Medulla oblongata (tissue), 1 donor: ENCODE measurements around the gene PHF19.

Experiments
- DNase-seq: peaks from one replicate; pipeline ENCODE4 v3.0.0-alpha.2; 2015; ENCODE audit errors: extremely low spot score

The PHF19 gene

DNA sequence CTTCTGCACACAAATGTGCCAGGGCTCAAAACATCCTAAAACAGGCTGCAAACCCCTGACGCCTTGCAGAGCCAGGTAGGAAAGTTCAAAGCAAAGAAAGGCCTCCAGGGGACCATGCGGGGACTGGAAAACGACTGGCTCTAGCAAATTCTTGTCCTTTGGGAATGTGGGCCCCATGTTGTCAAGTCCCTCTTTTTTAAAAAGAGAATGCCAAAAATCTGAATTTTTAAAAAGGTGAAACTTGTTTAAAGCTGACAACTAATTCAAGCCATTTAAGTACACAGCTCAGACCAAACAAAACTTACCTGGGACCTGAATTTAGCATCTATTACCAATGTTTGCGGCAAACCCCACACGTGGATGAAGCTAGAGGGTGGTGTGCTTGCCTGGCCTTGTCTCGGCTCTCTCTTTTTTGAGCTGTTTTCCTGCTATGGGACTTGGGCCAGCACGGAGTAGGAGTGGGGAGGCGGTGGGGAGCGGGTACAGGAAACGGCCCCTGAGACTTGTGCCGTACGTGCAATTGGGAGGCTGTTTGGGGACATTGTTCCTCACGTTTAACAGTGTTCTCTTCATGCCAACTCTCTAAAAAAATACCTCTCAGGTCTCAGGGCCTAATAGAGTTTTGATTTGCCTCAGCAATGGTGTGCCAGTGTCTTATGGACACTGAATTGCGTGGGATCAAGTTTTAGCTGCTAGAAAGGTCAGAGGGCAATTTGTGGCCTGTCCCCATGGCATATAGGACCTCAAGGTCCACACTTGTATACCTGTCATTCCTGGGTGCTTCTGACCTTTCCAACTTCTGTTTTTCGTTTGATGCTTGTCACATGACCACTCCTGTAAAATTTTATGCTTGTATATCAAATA lies 15.1 kb upstream of the PHF19 start:
- no peak for DNase-seq

DNA sequence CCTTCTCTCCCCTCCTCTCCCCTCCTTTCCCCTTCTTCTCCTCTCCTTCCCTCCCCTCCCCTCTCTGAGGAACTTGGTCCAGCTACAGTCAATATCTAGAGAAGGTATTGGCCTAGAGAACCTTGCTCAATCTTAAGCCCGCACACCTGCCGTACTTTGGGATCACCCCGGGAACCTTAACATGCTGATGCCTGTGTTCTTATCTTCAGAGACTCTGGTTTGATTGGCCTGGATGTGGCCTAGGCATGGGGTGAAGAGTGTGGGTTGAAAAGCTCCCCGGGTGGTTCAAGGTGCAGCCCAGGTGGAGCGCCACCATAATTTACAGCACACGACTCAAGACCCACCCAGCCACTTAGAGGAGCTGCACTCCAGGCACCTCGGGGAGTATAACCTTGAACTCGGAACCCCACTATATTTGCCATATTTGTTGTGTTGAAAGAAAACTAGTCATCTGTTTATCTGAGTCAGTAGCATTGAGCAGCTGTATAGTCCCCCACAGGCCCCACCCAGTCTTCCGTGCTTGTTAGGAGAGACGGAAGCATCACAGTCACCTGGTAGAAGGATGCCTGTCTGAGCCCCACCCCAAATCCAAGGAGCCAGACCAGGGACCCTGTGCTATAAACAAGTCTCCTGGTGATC lies 14.4 kb upstream of the PHF19 start:
- no peak for DNase-seq

DNA sequence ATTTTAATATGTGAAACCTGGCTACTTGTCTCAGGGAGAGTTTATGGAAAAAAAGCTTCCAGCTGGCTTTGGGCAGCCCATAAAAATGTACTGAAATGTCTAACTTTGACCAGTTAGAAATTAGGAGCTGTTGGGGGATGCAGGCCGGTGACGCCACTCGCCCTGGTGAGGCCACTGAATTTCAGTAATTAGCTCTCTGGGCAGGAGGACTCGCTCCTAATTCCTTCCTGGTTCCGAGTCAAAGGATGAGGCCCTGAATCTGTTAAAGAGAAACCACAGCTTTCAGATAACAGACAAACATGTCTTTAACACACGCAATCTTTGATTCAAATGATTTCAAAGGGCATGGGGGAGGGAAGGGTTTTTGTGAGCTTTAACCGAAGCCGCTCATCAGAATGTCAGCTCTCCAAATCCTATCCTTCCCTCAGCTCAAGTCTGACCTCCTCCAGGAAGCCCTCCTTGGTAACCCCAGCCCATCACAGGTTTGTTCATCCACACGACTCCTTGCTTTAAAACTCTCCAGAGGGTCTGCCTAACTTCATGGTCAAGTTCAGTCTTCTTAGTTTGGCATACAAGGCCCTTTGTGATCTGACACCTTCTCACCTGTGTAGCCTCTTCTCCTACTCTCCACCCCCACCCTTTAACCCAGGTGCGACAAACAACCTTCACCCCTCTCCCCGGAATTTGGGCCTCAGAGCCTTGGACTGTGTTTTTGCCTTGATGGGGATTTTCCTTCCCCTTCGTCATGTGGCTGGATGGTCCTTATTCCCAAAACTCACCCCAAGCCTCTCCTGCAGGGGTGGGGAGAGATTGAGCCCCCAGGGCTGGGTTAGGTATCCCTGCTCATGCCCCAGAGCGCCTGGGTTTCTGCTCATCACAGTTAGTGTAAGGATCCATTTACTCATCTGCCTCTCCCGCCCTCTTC lies 13.6 kb upstream of the PHF19 start:
- no peak for DNase-seq

- DNase-seq, result no peak
Observed at GRCh38 chr9:120889606-120890271, 12.8 kb upstream of the PHF19 start.

- DNase-seq, result no peak
Observed at GRCh38 chr9:120888626-120889025, 11.6 kb upstream of the PHF19 start.

- no peak for DNase-seq
Observed at GRCh38 chr9:120886490-120886967, 9.5 kb upstream of the PHF19 start.

- no peak for DNase-seq
Observed at GRCh38 chr9:120885958-120886357, 9.0 kb upstream of the PHF19 start.

GRCh38 chr9:120885457-120885856 lies 8.5 kb upstream of the PHF19 start:
- no peak for DNase-seq

DNA sequence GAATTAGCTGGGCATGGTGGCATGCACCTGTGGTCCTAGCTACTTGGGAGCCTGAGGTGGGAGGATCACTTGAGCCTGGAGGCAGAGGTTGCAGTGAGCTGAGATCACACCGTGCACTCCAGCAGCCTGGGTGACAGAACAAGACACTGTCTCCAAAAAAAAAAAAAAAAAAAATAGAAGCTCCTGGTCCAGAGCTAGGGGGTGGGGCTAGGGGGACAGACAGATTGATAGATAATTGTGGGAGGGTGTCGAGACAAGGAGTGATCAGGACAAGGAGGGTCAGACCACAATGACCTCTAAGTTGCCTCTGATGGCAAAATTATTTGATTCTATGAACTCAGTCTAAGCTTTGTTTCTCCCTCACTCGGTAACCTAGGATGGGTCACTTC lies 6.6 kb upstream of the PHF19 start:
- DNase-seq, result no peak

- no peak for DNase-seq
Observed at GRCh38 chr9:120882935-120883607, 6.1 kb upstream of the PHF19 start.

GRCh38 chr9:120879446-120879845 lies 2.5 kb upstream of the PHF19 start:
- DNase-seq, result no peak

DNA sequence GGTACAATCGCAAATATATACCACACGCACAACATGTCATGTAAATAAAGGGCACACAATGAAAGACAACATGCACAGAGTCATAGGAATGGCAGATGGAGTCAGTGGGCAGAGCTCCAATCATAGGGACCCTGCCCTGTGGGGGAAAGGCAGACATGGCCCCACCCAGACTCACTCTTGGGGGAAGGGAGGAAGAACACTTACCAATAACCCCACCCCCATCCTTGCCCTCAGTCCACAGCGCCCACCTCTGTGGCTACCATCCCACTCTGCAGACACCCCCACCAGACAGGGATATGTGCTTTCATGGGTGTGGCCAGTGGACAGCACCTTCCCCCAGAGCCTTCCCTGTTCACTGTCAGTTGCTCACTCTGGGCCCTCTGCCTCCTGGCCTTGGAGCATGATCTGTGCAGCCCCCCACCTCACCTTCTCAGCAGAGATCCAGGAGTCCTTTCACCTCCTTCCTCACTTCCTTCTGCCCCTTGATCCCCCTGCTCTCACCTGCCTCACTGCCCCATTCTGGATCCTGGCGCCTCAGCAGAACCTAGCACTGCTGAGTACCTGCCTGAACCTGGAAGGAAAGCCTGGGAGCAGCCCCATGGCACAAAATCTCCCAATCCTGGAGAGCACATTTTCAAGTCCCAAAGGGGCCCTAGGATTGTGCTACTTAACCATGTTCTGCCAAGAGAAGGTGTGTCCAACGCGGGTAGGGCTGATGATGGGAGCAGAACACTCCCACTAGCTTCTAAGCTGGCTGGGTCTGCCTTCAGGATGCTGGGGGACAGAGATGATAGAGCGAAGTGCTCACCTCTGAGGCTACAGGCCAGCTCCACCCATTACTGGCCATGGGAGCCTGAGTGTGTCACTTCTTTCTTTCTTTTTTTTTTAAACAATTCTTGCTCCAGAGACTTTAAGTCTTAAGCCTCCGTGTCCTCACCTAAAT lies 1.5 kb upstream of the PHF19 start:
- no peak for DNase-seq

GRCh38 chr9:120877276-120878034 lies 467 bp upstream of the PHF19 start:
- DNase-seq, result peak; percentile 62

DNA sequence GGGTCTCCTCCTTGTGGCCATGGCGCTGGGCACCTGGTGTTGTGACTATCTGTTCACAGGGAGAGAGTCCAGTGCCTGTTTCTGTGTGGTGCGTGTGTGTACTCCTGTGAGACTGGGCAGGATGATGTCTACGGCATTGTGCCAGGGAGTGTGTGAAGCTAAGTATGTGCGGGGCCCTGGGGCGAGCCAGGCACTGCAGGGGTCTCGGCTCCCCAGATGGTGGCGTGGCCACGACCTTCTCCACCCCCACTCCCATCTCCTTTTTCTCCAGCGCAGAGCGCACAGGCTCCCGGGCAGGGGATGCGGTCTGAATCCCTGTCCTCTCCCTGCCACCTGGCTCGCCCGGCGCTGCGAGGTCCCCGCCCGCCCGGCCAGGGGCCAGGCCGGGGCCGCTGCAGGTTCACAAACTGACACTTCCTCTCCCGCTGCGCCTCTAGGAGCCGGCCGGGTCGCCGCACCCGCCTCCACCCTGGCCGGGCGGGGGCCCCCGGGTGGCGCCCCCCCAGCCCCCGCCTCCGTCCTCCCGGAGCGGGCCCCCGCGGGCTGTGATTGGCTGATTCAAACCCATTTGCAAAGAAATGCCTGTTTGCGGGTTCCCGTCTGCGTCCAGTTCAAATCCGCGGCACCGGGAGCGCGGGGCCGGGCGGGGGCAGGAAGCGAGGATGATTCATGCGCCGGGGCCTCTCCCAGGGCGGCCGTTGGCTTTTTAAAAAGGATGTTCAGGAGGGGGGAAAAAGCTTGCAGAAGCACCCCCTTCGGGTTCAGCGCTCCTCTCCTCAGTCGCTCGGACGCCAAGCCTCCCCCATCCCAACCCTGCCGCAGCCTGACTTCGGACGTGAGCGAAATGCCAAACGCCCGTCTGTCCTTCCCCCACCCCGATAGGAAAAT lies 790 bp downstream of the PHF19 start:
- DNase-seq, result peak; percentile 70

DNA sequence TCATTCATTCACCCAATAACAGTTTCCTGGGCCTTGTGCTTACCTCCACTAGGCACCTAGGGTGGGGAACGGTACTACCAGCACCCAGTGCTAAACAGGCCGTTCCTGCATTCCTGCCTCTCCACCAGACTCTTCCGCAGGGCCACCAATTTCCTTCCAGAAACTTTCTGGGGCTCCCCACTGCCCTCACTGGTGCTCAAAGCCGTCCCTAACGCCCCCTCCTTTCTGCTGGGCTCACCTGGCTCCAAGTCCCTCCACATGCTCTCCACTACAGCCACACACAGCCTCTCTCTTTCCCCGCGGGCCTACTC lies 1.4 kb downstream of the PHF19 start:
- DNase-seq, result no peak

GRCh38 chr9:120875195-120875565 lies 1.8 kb downstream of the PHF19 start:
- DNase-seq, result no peak

DNA sequence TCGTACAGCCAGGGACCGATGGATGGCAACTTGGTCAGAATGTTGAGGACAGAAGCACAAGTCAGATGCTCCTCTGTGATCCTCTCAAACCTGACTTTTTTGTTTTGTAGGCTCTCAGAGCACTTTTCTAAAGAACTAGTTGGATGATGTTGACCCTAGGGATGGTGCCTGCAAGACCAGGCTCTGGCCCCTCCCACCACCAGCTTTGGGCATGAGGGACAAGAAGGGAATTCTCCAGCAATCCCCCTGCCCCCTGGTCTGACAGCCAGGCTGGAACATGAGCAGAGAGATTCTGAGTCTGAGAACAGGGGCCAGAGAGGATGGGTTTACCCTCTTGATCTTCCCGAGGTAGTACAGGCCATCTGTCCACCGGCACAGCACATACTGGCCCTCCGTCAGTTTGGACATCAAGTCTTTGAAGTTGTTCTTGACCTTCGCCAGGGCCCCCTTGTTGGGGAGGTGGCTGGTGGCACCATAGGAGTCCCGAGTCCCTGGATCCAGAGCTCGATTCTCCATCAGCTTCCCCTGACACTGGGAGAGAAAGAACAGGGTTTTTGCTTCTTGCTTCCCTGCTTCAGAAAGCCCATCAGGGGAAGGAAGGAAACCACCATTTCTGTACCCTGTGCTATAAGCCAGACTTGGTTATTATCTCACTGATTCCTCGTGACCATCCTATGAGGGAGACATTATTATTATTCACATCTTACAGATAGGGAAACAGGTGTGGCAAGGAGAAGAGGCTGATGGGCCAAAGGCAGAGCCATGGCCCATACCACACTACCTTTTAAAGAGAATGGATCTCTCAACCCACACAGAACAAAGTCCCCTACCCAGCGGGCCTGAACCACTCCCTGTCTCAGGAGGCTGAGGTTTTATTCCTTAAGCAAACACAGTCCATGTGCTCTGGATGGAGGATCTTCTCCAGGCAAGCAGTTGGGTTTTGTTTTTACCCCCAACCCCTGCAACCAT lies 2.5 kb downstream of the PHF19 start:
- DNase-seq, result no peak
